A549 (cell line): ENCODE data around the gene MAMSTR. TPM values are rescaled to one million over a fixed set of nuclear protein-coding genes. Genes with fewer than 3 reads are reported as not detected.
A peak's percentile ranks its signal among the peaks of the same experiment; 100 is the strongest.

Experiments
- ATAC-seq, 2 experiments: fragments of 200-7000 bp in 1 of 2; fragments of >200 bp in 1 of 2; cut with Nextera tagmentation in 1 of 2; cut with Tn5 transposase in 1 of 2; 3 replicates each; pipeline versions ENCODE4 v1.8.0 to v1.9.1; 2018 to 2020; ENCODE audit warnings: mild to moderate bottlenecking in 1 of 2, moderate library complexity in 1 of 2
- CTCF ChIA-PET: fragments of 300-600 bp; sonication (Branson Sonifier 250); formaldehyde crosslinking; extraction: SDS; loops from one replicate; lab custom pipeline; 2021; ENCODE audit warnings: antibody characterized with exemption, inconsistent platforms; lab: Yijun Ruan, JAX
- POLR2A ChIA-PET: fragments of 350-600 bp; formaldehyde crosslinking; extraction: SDS; loops from one replicate; lab custom pipeline; 2021; ENCODE audit warnings: antibody characterized with exemption, inconsistent platforms; lab: Yijun Ruan, JAX
- DNase-seq, 2 experiments: peaks; one replicate each; pipeline versions ENCODE4 v3.0.0 to v3.0.0-alpha.2; 2011 to 2016; ENCODE audit warnings: low read depth in 1 of 2, low spot score in 1 of 2
- FAIRE-seq: peaks from 2 replicates; lab custom pipeline; 2011; peaks lifted over from hg19 to GRCh38; lab: Jason Lieb, UNC
- H3K27ac ChIP-seq, 2 experiments: fragments of >200 bp; sonication (Bioruptor Twin); formaldehyde crosslinking; 3 replicates each; pipeline ENCODE4 v1.5.1; 2016 to 2017
- H3K4me1 ChIP-seq: fragments of >200 bp; sonication (Bioruptor Twin); formaldehyde crosslinking; 3 replicates; pipeline ENCODE4 v1.6.1; 2016
- H3K4me2 ChIP-seq: fragments of >200 bp; sonication (Bioruptor Twin); formaldehyde crosslinking; 3 replicates; pipeline ENCODE4 v1.6.1; 2016
- H3K4me3 ChIP-seq: fragments of >200 bp; sonication (Bioruptor Twin); formaldehyde crosslinking; 3 replicates; pipeline ENCODE4 v1.5.1; 2016
- H3K9me3 ChIP-seq: fragments of >200 bp; sonication (Bioruptor Twin); formaldehyde crosslinking; 3 replicates; pipeline ENCODE4 v1.6.1; 2016
- BHLHE40 ChIP-seq: IDR thresholded peaks from 2 replicates; pipeline ENCODE4 v1.6.1; 2012; ENCODE audit warnings: low read depth, low read length, inconsistent platforms
- CHD4 ChIP-seq: fragments of 200-600 bp; sonication (generic); IDR thresholded peaks from 2 replicates; pipeline ENCODE4 v1.6.1; 2016; ENCODE audit warnings: antibody characterized with exemption, mild to moderate bottlenecking, borderline replicate concordance
- EHMT2 ChIP-seq: fragments of 200-600 bp; sonication (generic); IDR thresholded peaks from 2 replicates; pipeline ENCODE4 v1.6.1; 2016; ENCODE audit warnings: antibody characterized with exemption, low read depth, mild to moderate bottlenecking, moderate library complexity
- EP300 ChIP-seq, 2 experiments: fragments of >200 bp; sonication (Bioruptor Twin); formaldehyde crosslinking; IDR thresholded peaks; 2 replicates in 1 of 2; 3 replicates in 1 of 2; pipeline ENCODE4 v1.6.1; 2016 to 2017
- ESRRA ChIP-seq: fragments of 150-350 bp; IDR thresholded peaks from 2 replicates; pipeline ENCODE4 v1.6.1; 2014; ENCODE audit warnings: mild to moderate bottlenecking, low read length, borderline replicate concordance
- FOSB ChIP-seq: fragments of 250-450 bp; sonication (Bioruptor Pico); IDR thresholded peaks from 2 replicates; pipeline ENCODE4 v1.5.0; 2020; ENCODE audit warnings: mild to moderate bottlenecking, moderate library complexity
- FOXS1 ChIP-seq: fragments of 250-450 bp; sonication (Bioruptor Pico); IDR thresholded peaks from 2 replicates; pipeline ENCODE4 v1.5.0; 2020; ENCODE audit warnings: mild to moderate bottlenecking, moderate library complexity
- GATA3 ChIP-seq: IDR thresholded peaks from 2 replicates; pipeline ENCODE4 v1.6.1; 2012; ENCODE audit warnings: borderline replicate concordance
- HDAC2 ChIP-seq: fragments of 200-600 bp; sonication (generic); IDR thresholded peaks from 2 replicates; pipeline ENCODE4 v1.6.1; 2016
- JUN ChIP-seq, 2 experiments: fragments of >200 bp; sonication (Bioruptor Twin); formaldehyde crosslinking; IDR thresholded peaks; 2 replicates in 1 of 2; 3 replicates in 1 of 2; pipeline ENCODE4 v1.6.1; 2016 to 2017
- KDM1A ChIP-seq: fragments of 200-600 bp; sonication (generic); IDR thresholded peaks from 2 replicates; pipeline ENCODE4 v1.6.1; 2016; ENCODE audit warnings: low read depth, mild to moderate bottlenecking
- MAFK ChIP-seq: fragments of 450-650 bp; IDR thresholded peaks from 2 replicates; pipeline ENCODE4 v1.6.1; 2014; ENCODE audit not compliant: partially characterized antibody
- MAZ ChIP-seq: fragments of 150-350 bp; IDR thresholded peaks from 2 replicates; pipeline ENCODE4 v1.6.1; 2014; ENCODE audit warnings: antibody characterized with exemption, low read depth, low read length, borderline replicate concordance
- PHF8 ChIP-seq: fragments of 200-600 bp; sonication (generic); IDR thresholded peaks from 2 replicates; pipeline ENCODE4 v1.6.1; 2016; ENCODE audit warnings: low read depth, mild to moderate bottlenecking, antibody characterized with exemption, moderate library complexity, borderline replicate concordance
- RAD21 ChIP-seq, 2 experiments: fragments of >200 bp in 1 of 2; sonication (Bioruptor Twin) in 1 of 2; formaldehyde crosslinking in 1 of 2; IDR thresholded peaks in 1 of 2; conservative IDR thresholded peaks in 1 of 2; 2 replicates in 1 of 2; 3 replicates in 1 of 2; pipeline ENCODE4 v1.6.1; 2012 to 2018; ENCODE audit warnings: inconsistent platforms in 1 of 2
- RCOR1 ChIP-seq: fragments of 150-350 bp; IDR thresholded peaks from 2 replicates; pipeline ENCODE4 v1.6.1; 2014; ENCODE audit warnings: antibody characterized with exemption, low read length, low read depth
- TFCP2L1 ChIP-seq: fragments of 250-450 bp; sonication (Bioruptor Pico); IDR thresholded peaks from 2 replicates; pipeline ENCODE4 v1.5.0; 2021; ENCODE audit warnings: mild to moderate bottlenecking
- WGBS: methylation state at CpG from one replicate; pipeline ENCODE4 v1.1.6; 2017; ENCODE audit errors: missing lambda C conversion rate; 5-methylcytosine and 5-hydroxymethylcytosine counted together
- polyA plus RNA-seq, 4 experiments: library from polyadenylated mRNA; depleted of rRNA in 3 of 4; stranded (reverse); fragments of >200 nt; fragmentation: RNase III in 1 of 4; extraction: RNeasy Plus Mini Kit Qiagen cat#74134 plus additional on column Dnase treatment in 1 of 4; gene quantifications; 2 replicates in 3 of 4; 3 replicates in 1 of 4; pipeline ENCODE4 v1.2.3, GENCODE V29; 2011 to 2017
- TF ChIP-seq, protein P1 (sequence below): fragments of 150-350 bp; IDR thresholded peaks from 2 replicates; pipeline ENCODE4 v1.6.1; 2014; ENCODE audit warnings: low read depth, mild to moderate bottlenecking, low read length
- TF ChIP-seq, protein P2 (sequence below): fragments of 450-650 bp; IDR thresholded peaks from 2 replicates; pipeline ENCODE4 v1.6.1; 2014; ENCODE audit warnings: antibody characterized with exemption
- TF ChIP-seq, protein P3 (sequence below): fragments of 250-450 bp; sonication (Bioruptor Pico); IDR thresholded peaks from 2 replicates; pipeline ENCODE4 v1.5.0; 2021; ENCODE audit warnings: mild to moderate bottlenecking, moderate library complexity, borderline replicate concordance
- TF ChIP-seq, protein P4 (sequence below): fragments of >200 bp; sonication (Bioruptor Twin); formaldehyde crosslinking; IDR thresholded peaks from 3 replicates; pipeline ENCODE4 v1.6.1; 2016
- TF ChIP-seq, protein P5 (sequence below): fragments of 250-450 bp; sonication (Bioruptor Pico); IDR thresholded peaks from 2 replicates; pipeline ENCODE4 v1.5.0; 2020; ENCODE audit warnings: low read depth, mild to moderate bottlenecking, moderate library complexity
- TF ChIP-seq, protein P6 (sequence below): fragments of >200 bp; sonication (Bioruptor Twin); formaldehyde crosslinking; IDR thresholded peaks from 3 replicates; pipeline ENCODE4 v1.5.1; 2016

Gene MAMSTR
- polyA plus RNA-seq, 2 of the 4 experiments (the other 2 are of a cell fraction), result 0.44 to 0.52 TPM

DNA sequence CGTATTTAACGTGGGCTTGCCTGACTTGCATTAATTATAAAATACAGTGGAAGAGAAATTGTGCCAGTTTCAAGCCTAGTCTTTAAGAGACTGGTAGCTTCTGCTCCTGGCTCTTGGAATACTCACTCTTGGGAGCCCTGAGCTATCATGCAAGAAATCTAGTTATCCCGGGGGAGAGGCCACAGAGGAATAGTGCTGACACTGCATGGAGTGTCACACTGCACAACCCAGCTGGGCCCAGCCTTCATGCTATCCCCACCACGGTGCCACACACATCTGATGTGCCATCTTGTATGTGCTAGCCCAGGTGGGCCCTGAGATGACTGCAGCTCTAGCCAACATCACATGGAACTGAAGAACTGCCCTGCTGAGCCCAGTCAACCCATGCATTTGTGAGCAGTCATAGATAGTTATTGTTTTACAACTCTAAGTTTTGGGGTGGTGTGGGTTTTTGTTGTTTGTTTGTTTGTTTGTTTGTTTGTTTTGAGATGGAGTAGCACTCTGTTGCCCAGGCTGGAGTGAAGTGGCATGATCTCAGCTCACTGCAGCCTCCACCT is 8.3 kb downstream of the MAMSTR start:
- H3K9me3 ChIP-seq, result no peaks in the 10 kb centered on the region
- peaks cover 16% of the 10 kb centered on the region for H3K4me1 ChIP-seq
- CTCF ChIA-PET, result interaction anchor here (0.6 to 4.7 kb wide), 8 partner anchors 12 to 66 kb away, joined by 3 to 31 read pairs (median 14); partner anchors contain the start of gene CA11
- WGBS, result 94% methylated on average over 4 of the region's 4 CpGs
- FAIRE-seq, result no peak
- DNase-seq, result no peak
- no peak overlapping the region for H3K27ac ChIP-seq
- no peak for TF ChIP-seq EHMT2
- peak; percentile 79 for TF ChIP-seq MAFK
- H3K4me3 ChIP-seq, result no peak overlapping the region
- POLR2A ChIA-PET, result no interaction called here
- H3K4me2 ChIP-seq, result no peak overlapping the region
- ATAC-seq, result no peak

DNA sequence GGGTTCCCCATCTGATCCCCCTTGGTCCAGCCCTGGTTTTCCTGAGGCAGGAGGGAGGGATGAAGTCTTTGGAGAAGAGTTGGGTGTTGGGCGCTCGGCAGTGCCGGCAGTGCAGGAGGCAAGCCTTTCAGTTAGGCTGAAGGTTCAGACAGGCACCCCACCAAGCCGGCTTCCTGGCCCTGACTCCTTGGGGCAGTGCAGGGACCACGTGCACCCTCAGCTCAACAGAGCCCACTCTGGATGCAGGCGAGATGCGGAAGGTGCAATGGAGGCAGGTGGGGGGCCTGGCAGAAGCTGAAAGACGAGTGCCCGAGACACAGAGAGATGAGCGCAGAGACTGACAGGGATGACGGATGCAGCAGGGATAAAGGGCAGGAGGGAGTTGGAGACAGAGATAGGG is 11.1 kb downstream of the MAMSTR start:
- TF ChIP-seq, protein P1, sequence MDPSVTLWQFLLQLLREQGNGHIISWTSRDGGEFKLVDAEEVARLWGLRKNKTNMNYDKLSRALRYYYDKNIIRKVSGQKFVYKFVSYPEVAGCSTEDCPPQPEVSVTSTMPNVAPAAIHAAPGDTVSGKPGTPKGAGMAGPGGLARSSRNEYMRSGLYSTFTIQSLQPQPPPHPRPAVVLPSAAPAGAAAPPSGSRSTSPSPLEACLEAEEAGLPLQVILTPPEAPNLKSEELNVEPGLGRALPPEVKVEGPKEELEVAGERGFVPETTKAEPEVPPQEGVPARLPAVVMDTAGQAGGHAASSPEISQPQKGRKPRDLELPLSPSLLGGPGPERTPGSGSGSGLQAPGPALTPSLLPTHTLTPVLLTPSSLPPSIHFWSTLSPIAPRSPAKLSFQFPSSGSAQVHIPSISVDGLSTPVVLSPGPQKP, result no peak
- no peak for TF ChIP-seq EP300 (IDR thresholded peaks at IDR 0.05)
- TF ChIP-seq HDAC2, result no peak
- no peak for TF ChIP-seq JUN (IDR thresholded peaks at IDR 0.05)
- TF ChIP-seq, protein P2, sequence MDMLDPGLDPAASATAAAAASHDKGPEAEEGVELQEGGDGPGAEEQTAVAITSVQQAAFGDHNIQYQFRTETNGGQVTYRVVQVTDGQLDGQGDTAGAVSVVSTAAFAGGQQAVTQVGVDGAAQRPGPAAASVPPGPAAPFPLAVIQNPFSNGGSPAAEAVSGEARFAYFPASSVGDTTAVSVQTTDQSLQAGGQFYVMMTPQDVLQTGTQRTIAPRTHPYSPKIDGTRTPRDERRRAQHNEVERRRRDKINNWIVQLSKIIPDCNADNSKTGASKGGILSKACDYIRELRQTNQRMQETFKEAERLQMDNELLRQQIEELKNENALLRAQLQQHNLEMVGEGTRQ, result no peak
- TF ChIP-seq FOXS1 (CRISPR knock-in tag), result no peak
- TF ChIP-seq RAD21 (conservative IDR thresholded peaks at IDR 0.05 in 1 of 2, IDR thresholded peaks at IDR 0.05 in 1 of 2), result no peak
- TF ChIP-seq, protein P3, sequence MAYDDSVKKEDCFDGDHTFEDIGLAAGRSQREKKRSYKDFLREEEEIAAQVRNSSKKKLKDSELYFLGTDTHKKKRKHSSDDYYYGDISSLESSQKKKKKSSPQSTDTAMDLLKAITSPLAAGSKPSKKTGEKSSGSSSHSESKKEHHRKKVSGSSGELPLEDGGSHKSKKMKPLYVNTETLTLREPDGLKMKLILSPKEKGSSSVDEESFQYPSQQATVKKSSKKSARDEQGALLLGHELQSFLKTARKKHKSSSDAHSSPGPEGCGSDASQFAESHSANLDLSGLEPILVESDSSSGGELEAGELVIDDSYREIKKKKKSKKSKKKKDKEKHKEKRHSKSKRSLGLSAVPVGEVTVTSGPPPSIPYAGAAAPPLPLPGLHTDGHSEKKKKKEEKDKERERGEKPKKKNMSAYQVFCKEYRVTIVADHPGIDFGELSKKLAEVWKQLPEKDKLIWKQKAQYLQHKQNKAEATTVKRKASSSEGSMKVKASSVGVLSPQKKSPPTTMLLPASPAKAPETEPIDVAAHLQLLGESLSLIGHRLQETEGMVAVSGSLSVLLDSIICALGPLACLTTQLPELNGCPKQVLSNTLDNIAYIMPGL, result no peak
- no peak for TF ChIP-seq FOSB
- TF ChIP-seq, protein P4, sequence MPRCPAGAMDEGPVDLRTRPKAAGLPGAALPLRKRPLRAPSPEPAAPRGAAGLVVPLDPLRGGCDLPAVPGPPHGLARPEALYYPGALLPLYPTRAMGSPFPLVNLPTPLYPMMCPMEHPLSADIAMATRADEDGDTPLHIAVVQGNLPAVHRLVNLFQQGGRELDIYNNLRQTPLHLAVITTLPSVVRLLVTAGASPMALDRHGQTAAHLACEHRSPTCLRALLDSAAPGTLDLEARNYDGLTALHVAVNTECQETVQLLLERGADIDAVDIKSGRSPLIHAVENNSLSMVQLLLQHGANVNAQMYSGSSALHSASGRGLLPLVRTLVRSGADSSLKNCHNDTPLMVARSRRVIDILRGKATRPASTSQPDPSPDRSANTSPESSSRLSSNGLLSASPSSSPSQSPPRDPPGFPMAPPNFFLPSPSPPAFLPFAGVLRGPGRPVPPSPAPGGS, result no peak
- TF ChIP-seq GATA3, result no peak
- no peak for TF ChIP-seq MAZ
- TF ChIP-seq CHD4, result no peak
- FAIRE-seq, result no peak

DNA sequence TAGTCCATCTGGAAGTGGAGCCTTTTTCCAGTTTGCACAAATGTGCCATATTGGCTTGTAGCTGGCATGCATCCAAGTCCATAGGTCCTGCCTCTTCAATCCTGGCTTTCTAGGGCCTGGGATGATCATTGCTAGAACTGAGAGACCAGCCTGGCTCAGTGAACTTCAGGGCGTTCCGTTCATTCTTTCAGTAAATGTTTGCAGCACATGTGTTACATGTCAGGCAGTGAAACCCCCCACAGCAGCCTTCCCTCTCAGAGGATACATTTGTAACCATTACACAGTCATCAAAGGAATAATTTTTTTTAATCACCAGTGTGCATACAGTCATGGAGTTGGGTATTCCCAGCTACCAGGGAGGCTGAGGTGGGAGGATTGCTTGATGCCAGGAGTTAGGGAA is 14.1 kb downstream of the MAMSTR start:
- Histone ChIP-seq H3K4me3 (no peak overlapping the region), H3K9me3 (no peaks in the 10 kb centered on the region), H3K4me2 (no peak overlapping the region), H3K27ac (no peak overlapping the region), H3K4me1 (no peaks in the 10 kb centered on the region)
- ATAC-seq (no peak), DNase-seq (no peak), FAIRE-seq (no peak)
- ChIA-PET CTCF (interaction anchor here (0.8 to 1.9 kb wide), 9 partner anchors 8 to 59 kb away, joined by 3 to 7 read pairs (median 4); partner anchors contain the start of gene CA11), POLR2A (no interaction called here)
- 45% methylated on average over 2 of the region's 2 CpGs for WGBS
- no peak for TF ChIP-seq BHLHE40
- TF ChIP-seq PHF8, result no peak
- no peak for TF ChIP-seq TFCP2L1
- no peak for TF ChIP-seq RCOR1
- TF ChIP-seq, protein P5, sequence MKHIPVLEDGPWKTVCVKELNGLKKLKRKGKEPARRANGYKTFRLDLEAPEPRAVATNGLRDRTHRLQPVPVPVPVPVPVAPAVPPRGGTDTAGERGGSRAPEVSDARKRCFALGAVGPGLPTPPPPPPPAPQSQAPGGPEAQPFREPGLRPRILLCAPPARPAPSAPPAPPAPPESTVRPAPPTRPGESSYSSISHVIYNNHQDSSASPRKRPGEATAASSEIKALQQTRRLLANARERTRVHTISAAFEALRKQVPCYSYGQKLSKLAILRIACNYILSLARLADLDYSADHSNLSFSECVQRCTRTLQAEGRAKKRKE, result no peak
- TF ChIP-seq ESRRA, result no peak
- TF ChIP-seq KDM1A, result no peak
- TF ChIP-seq, protein P6, sequence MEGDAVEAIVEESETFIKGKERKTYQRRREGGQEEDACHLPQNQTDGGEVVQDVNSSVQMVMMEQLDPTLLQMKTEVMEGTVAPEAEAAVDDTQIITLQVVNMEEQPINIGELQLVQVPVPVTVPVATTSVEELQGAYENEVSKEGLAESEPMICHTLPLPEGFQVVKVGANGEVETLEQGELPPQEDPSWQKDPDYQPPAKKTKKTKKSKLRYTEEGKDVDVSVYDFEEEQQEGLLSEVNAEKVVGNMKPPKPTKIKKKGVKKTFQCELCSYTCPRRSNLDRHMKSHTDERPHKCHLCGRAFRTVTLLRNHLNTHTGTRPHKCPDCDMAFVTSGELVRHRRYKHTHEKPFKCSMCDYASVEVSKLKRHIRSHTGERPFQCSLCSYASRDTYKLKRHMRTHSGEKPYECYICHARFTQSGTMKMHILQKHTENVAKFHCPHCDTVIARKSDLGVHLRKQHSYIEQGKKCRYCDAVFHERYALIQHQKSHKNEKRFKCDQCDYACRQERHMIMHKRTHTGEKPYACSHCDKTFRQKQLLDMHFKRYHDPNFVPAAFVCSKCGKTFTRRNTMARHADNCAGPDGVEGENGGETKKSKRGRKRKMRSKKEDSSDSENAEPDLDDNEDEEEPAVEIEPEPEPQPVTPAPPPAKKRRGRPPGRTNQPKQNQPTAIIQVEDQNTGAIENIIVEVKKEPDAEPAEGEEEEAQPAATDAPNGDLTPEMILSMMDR, result no peak

More for the DNA sequence above, 11.1 kb downstream of the MAMSTR start:
- Histone ChIP-seq H3K9me3 (no peaks in the 10 kb centered on the region), H3K4me3 (no peak overlapping the region), H3K4me2 (no peak overlapping the region), H3K27ac (no peak overlapping the region), H3K4me1 (peaks cover 7% of the 10 kb centered on the region; the same call in 2 of the 3 replicates)
- ChIA-PET CTCF (interaction anchor here (1.0 to 2.5 kb wide), 2 partner anchors 12 to 33 kb away, joined by 3 to 7 read pairs; partner anchors contain the start of gene FUT2), POLR2A (no interaction called here)
- WGBS, result 86% methylated on average over 11 of the region's 11 CpGs
- ATAC-seq, result no peak
- DNase-seq, result no peak
